HG03460 (cell line): Measurements from ENCODE around the gene EXD3.
"Not testable (repeated sequence)": the region's sequence is repeated elsewhere in the genome, so short reads cannot be mapped to it uniquely, and the experiment has no call there.

Experiments used
- ATAC-seq: cut with Tn5 transposase; IDR thresholded peaks from one replicate; pipeline ENCODE4 v1.9.1; 2021; ENCODE audit not compliant: unreplicated experiment

Gene EXD3

DNA sequence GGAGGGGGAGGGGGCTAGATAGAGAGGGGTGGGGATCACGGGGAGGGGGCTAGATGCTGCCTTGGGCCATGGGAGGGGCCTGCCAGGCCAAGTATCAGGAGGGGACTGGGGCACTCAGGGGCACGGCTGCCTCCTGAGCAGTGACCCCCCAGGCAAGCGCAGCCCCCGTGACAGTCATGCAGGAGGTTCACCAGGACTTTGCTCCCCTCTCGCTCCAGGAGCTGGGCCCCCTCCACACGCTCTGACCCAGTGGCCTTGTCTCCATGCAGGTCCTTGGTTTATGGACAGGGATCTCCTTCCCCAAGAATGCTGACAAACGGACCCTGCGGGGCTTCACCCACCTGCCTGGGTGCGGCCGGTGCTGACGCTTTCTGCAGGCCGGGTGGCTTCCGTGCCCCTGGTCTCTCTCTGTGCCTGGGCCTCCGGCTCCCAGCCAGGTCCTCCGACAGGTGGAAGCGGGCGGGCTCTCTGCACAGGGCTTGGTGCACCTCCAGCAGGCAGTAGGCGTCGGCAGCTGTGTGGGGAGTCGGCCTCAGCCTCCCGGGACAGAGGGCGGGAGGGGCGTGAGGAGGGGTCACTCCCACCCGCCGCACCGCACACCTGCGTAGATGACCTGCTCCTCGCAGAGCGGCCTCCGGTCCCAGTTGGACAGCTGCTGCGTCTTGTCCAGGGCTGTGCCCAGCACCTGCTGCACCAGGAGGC, 74.0 kb downstream of the EXD3 start:
- no peak for ATAC-seq

DNA sequence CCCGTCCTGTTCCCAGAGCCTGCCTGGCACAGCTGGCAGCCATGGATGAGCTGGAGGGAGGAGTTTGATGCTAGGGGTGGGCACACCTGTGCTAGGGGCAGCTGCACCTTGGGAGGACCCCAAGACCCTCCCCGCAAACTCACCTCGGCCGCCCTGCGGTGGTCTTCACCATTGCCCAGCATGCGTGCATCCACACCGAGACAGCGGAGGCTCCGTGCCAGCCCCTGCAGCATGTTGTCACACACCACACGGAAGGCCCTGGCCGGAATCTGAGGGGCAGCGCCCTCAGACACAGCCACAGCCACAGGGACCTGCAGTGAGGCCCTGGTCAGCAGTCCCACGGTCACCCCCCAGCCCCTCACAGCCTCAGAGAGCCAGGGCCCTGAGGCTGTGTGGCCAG, 75.0 kb downstream of the EXD3 start:
- ATAC-seq: no peak

DNA sequence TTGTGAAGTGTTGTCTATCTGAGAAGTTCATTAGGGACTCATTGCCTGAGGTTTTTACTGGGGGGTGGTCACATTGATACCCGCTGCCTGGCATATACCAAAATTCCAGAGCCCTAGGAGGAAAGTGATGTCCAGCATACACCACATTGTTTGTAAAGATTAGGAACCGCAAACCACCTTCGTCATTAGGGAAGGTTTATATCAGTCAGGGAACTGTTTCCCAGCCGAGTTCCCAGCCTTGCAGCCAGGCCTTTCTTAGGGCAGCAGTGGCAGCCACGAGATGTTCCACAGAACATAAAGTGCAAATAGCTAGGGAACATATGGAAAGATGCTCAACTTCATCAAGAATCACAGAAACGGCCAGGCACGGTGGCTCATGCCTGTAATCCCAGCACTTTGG, 80.5 kb downstream of the EXD3 start:
- ATAC-seq: no peak

DNA sequence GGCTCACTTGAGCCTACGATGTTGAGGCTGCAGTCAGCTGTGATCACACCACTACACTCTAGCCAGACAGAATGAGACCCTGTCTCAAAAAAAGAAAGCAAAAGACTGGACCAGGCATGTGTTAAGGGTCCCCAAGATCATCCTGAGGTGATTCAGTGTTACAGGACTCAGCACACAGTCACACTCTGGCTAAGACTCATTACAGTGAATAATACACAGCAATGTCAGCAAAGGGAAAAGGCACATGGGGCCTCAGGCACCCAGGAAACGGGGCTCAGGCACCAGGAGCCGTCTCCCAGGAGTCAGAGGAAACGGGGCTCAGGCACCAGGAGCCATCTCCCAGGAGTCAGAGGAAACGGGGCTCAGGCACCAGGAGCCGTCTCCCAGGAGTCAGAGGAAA, 81.7 kb downstream of the EXD3 start:
- ATAC-seq: no peak

DNA sequence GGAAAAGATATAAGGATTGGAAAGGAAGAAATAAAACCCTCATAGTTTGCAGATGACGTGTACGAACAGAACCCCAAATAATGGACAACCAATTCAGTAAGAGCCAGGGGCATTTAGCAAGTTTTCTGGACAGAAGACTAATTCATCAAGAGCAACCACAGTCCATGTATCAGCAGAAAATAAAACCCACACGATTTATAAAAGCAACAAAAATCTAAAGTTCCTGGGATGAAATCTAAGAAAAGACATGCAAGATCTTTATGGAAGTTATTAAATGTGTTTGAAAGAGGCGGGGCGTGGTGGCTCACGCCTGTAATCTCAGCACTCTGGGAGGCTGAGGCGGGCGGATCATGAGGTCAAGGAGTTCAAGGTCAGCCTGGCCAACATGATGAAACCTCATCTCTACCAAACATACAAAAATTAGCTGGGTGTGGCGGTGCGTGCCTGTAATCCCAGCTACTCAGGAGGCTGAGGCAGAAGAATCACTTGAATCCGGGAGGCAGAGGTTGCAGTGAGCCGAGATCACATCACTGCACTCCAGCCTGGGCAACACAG, 83.0 kb downstream of the EXD3 start:
- ATAC-seq: not testable (repeated sequence)

DNA sequence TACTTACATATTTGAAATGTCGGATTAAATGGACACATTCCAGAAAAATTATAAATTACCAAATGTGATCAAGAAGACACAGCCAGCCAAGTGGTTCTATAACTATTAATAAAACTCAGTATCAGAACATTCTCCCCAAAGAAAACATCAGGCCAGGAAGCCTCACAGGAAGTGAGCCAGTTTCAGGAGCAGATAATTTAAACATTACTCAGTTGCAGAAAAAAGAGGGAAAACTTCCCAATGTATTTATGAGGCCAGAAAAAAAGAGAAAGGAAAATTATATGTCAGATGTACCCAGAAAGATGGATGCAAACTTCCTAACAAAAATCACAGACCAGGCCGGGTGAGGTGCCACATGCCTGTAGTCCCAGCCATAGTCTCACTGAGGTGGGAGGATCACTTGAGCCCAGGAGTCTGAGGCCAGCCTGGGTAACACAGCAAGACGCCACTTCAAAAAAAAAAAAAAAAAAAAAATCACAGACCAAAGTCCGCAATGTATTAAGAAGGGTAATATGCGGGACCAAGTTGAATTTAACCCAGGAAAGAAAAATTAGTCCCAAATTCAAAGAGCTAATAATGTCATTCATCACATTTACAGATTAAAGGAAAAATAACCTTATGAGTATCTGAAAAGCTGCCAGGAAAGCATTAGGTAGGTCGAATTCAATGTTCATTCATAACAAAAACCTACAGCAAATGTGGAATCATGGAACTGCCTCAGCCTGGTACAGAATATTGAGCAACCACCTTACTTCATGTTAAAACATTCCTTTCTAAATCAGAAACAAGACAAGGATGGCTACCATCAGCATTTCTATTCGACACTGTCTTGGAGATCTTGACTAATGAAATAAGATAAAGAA, 83.7 kb downstream of the EXD3 start:
- ATAC-seq: no peak

DNA sequence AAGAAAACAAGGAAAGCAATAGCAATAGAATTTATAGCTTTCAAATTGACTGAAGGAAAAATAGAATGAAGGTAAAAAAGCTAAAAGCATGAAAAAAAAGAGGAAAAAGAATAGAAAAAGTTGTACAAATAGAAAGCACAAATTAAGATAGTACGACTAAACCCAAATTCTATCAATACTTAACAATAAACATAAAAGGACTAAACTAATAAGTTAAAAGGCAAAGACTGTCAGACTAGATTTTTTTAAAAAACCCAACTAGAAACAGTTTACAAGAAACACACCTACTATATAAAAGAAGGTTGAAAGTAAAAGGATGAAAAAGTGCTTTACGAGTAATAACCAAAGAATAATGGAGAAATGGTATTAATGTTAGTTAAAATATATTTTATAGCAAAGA, 86.2 kb downstream of the EXD3 start:
- no peak for ATAC-seq

DNA sequence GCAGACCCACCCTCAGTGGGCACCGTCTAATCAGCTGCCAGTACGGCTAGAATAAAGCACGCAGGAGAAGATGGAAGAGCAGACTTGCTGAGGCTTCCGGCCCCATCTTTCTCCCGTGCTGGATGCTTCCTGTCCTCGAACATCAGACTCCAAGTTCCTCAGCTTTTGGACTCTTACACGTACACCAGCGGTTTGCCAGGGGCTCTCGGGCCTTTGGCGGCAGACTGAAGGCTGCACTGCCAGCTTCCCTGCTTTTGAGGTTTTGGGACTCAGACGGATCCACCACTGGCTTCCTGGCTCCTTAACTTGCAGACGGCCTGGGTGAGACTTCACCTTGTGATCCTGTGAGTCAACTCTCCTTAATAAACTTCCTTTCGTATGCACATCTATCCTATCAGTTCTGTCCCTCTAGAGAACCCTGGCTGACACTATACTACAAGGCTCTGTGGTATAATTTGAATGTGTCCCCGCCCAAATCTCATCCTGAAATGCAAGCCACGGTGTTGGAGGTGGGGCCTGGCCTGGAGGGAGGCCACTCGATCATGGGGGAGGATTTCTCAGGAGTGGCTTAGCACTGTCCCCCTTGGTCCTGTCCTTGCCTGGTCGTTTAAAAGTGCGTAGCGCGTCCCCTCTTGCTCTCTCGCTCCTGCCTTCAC, 89.8 kb downstream of the EXD3 start:
- ATAC-seq: no peak

DNA sequence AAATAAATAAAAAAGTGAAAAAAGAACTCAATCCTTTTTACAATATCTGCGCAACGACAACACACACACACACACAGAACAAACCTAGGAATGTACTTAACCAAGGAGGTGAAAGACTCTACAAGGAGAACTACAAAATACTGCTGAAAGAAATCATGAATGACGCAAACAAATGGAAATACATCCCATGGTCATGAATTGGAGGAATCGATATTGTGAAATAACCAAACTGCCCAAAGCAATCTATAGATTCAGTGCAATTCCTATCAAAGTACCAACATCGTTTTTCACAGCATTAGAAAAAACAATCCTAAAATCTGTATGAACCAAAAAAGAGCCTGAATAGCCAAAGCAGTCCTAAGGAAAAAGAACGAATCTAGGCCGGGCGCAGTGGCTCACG, 91.0 kb downstream of the EXD3 start:
- no peak for ATAC-seq

DNA sequence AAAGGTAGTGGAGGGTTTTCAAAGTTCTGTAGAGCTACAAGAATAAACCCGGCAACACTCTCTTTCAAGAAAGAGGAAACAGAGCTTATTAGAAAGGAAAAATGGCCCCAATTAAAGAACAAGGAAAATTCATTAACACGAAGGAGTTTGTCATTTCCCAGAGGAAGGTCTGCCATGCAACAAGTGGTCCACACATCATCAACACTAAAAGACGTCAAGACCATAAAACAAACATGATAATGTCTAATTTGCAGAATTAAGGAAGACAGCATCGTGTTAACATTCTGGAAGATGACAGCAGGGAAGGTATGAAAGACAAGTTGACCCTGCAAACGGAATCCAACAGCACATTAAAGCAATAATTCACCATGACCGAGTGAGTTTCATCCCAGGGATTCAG, 92.3 kb downstream of the EXD3 start:
- ATAC-seq: no peak

DNA sequence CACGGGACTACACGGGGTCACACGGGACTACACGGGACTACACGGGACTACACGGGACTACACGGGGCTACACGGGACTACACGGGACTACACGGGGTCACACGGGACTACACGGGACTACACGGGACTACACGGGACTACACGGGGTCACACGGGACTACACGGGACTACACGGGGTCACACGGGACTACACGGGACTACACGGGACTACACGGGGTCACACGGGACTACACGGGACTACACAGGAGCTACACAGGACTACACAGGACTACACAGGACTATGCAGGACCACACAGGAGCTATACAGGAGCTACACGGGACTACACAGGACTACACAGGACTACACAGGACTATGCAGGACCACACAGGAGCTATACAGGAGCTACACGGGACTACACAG, 93.4 kb downstream of the EXD3 start:
- not testable (repeated sequence) for ATAC-seq

DNA sequence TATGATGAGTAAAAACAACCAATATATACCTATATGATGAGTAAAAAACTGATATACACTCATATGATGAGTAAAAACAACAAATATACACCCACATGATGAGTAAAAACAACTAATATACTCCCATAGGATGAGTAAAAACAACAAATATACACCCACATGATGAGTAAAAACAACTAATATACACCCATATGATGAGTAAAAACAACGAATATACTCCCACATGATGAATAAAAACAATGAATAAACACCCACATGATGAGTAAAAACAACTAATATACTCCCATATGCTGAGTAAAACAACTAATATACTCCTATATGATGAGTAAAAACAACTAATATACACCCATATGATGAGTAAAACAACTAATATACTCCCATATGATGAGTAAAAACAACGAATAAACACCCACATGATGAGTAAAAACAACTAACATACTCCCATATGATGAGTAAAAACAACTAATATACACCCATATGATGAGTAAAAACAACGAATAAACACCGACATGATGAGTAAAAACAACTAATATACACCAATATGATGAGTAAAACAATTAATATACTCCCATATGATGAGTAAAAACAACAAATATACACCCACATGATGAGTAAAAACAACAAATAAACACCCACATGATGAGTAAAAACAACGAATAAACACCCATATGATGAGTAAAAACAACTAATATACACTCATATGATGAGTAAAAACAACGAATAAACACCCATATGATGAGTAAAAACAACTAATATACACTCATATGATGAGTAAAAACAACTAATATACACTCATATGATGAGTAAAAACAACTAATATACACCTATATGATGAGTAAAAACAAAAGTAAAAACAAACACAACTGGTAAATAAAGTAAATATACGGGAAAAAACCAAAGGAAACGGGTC, 95.1 kb downstream of the EXD3 start:
- ATAC-seq: not testable (repeated sequence)

DNA sequence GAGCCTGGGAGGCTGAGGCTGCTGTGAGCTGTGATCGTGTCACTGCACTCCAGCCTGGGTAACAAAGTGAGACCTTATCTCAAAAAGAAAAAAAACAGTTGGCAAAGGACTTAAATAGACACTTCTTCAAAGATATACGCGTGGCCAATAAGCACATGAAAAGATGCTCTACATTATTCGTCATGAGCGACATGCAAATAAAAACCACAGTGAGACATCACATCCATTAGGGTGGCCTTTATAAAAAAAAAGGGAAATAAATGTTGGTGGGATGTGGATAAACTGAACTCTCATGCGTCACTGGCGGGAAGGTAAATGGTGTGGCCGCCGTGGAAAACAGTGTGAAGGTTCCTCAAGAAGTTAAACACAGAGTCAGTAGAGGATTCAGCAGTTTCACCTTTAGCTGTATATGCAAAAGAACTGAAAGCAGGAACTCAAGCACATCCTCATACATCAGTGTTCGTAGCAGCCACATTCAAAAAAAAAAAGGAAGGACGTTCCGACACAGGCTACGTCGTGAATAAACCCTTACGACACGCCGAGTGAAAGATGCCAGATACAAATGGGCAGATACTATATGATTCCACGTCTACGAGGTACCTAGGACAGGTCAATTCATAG, 96.4 kb downstream of the EXD3 start:
- no peak for ATAC-seq

DNA sequence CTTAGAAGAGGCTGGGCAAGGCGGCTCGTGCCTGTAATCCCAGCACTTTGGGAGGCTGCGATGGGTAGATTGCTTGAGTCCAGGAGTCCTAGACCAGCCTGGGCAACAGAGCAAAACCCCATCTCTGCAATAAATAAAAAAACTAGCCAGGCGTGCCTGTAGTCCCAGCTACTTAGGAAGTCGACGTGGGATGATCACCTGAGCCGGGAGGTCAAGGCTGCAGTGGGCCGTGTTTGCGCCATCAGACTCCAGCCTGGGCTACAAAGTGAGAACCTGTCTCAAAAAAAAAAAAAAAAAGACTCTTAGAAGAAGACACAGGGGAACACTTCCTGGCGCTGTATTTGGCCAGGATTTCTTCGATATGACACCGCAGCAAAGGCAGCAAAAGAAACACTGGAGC, 97.2 kb downstream of the EXD3 start:
- no peak for ATAC-seq

DNA sequence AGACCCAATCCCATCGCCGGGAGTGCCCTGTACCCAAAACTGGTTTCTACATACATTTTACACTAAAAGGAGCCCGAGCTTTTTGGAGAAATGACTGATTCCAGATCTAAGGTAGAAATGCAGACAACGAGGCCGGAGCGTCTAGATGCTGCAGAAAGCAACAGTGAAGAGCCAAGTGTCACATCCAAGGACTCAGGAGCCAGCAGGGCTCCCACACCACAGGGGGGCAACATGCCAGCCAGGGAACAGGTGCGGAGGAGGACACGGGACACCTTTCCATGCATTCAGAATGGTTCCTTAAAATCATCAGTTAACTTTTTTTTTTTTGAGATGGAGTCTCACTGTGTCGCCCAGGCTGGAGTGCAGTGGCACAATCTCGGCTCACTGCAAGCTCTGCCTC, 97.8 kb downstream of the EXD3 start:
- no peak for ATAC-seq

DNA sequence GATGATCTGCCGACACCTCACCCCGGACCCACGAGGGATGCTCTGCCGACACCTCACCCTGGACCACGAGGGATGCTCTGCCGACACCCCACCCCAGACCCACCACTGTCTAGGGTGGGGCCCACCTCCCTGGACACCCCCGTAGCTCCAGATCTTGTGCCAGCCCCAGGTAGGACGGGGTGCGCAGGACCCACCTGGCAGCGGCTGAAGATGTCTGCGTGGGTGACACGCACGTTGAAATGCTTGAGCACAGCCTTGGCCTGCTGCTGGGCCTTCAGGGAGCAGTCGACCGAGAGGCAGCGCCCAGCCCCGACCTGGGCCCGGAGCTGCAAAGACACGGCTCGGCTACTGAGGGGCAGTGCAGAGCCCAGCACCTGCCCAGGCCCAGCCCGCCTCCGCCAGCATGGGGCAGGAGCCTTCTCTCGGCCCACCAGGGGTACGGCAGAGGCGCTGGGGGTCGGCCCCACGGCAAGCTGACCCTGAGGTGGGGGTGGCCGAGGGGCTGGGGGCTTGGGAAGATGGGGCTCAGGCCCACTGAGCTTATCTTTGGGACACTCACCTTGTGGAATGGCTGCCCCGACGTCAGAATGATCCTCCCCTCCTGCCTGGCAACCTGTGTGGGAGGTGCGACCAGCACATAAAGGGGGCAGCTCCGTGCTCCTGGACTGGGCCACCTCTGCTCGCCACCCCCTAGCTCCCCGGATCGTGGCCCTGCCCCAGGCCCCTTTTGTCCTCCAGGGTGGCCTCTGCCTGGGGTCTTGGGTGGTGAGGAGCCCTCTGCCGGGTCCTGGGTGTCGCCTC, 99.2 kb downstream of the EXD3 start:
- no peak for ATAC-seq

DNA sequence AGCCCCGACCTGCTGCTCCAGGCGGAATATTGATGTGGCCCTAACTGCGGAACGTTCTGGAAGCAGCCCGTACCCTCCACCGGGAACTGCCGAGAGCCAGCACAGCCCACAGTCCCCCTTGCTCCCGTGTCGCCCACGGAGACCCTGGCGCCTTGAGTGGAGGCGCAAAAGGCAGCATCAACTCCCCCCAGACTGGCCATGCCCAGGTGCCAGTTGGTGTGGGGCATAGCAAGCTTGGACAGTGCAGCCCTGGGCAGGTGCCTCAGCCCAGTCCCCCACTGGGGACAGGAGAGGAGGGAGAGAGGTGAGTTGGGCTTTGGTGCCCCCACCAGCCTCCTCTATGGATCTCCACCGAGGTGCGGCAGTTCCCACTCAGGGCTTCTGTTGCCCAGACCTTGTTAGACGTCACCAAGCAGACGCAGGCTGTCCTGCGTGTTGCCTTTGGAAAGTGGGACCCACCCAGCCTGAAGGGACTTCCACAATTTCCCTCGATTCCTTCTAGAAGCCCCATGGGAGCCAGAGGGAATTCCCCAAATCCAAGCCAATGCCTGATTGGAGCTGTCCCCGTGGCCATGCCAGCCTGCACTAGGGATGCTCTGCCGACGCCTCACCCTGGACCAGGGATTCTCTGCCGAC, 101.1 kb downstream of the EXD3 start:
- ATAC-seq: no peak

DNA sequence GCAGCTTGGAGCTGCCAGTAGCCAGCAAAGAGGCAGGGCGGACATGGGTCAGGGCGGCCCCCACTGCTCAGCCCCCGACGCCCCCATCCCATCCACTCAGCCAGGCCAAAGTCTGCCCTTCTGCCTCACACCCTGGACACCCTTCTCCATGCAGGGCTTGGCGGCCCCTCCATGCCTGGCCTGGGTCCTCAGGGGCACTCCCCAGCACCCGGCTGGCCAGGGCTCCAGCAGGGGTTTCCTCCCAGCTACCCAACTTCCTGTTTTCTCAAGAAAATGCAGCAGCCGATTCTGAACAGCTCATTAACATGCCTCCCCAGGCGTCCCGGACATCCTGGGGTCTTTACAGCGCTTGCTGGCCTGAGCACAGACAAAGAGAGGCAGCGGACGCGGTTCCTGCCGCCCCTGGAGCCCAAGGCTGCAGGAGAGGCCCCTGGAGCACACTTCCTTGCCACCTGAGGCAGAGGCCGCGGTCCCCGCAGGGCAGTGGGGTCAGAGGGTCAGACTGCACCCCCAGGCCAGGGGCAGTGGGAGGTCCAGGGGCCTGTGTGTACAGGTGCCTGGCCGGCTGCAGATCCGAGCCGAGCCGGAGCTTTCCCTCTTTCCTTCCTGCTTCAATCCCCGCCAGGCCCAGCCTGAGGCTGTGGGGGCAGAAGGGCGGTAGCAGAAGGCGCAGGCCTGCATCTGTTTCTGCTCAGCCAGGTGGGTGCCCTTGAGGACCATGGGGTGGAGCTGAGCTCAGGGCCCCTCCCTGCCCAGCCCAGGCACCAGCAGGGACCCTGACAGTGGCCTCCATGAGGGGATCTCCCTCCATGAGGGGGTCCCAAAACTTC, 102.2 kb downstream of the EXD3 start:
- no peak for ATAC-seq
